ENCODE data around the gene PDZRN3. TPM values are rescaled to one million over a fixed set of nuclear protein-coding genes. Genes with fewer than 3 reads are reported as not detected.

Gene PDZRN3
- total RNA-seq, 1 donor from 2014 or later, result 75.9 TPM

- no peak for DNase-seq (ENCODE audit: extremely low spot score in 2 of 2)
- Histone ChIP-seq H3K4me1 (peaks cover 5% of the 10 kb centered on the region), H3K36me3 (no peaks in the 10 kb centered on the region), H3K9me3 (no peaks in the 10 kb centered on the region), H3K27me3 (no peaks in the 10 kb centered on the region), H3K27ac (peak overlapping the region; percentile 49), H3K4me3 (no peak overlapping the region)
- TF ChIP-seq POLR2AphosphoS5 (IDR thresholded peaks at IDR 0.05; ENCODE audit: insufficient read depth in 1 of 2, low read depth in 1 of 2) (no peak), POLR2A (IDR thresholded peaks at IDR 0.05) (no peak)
- TF ChIP-seq, protein P1, sequence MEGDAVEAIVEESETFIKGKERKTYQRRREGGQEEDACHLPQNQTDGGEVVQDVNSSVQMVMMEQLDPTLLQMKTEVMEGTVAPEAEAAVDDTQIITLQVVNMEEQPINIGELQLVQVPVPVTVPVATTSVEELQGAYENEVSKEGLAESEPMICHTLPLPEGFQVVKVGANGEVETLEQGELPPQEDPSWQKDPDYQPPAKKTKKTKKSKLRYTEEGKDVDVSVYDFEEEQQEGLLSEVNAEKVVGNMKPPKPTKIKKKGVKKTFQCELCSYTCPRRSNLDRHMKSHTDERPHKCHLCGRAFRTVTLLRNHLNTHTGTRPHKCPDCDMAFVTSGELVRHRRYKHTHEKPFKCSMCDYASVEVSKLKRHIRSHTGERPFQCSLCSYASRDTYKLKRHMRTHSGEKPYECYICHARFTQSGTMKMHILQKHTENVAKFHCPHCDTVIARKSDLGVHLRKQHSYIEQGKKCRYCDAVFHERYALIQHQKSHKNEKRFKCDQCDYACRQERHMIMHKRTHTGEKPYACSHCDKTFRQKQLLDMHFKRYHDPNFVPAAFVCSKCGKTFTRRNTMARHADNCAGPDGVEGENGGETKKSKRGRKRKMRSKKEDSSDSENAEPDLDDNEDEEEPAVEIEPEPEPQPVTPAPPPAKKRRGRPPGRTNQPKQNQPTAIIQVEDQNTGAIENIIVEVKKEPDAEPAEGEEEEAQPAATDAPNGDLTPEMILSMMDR (IDR thresholded peaks at IDR 0.05), result no peak
- intact Hi-C loops (cut with DNase I), result no loop called here
These were observed 33.5 kb upstream of the PDZRN3 start for GRCh38 chr3:73658227-73658626.

GRCh38 chr3:73657186-73657585 is 32.4 kb upstream of the PDZRN3 start:
- peaks cover 5% of the 10 kb centered on the region for H3K4me1 ChIP-seq
- no peak overlapping the region for H3K27ac ChIP-seq
- no peaks in the 10 kb centered on the region for H3K9me3 ChIP-seq
- H3K27me3 ChIP-seq, result no peaks in the 10 kb centered on the region
- no peak for DNase-seq (ENCODE audit: extremely low spot score in 2 of 2)
- no peaks in the 10 kb centered on the region for H3K36me3 ChIP-seq
- intact Hi-C loops (cut with DNase I), result no loop called here
- H3K4me3 ChIP-seq, result no peak overlapping the region
- TF ChIP-seq POLR2A (IDR thresholded peaks at IDR 0.05), result no peak
- TF ChIP-seq, protein P1 (IDR thresholded peaks at IDR 0.05), result no peak
- no peak for TF ChIP-seq POLR2AphosphoS5 (IDR thresholded peaks at IDR 0.05; ENCODE audit: insufficient read depth in 1 of 2, low read depth in 1 of 2)

- H3K27me3 ChIP-seq, result no peaks in the 10 kb centered on the region
- H3K36me3 ChIP-seq, result no peaks in the 10 kb centered on the region
- no peak for DNase-seq (ENCODE audit: extremely low spot score in 2 of 2)
- TF ChIP-seq POLR2A (IDR thresholded peaks at IDR 0.05) (no peak), POLR2AphosphoS5 (IDR thresholded peaks at IDR 0.05; ENCODE audit: insufficient read depth in 1 of 2, low read depth in 1 of 2) (no peak)
- TF ChIP-seq, protein P1 (IDR thresholded peaks at IDR 0.05), result no peak
- intact Hi-C loops (cut with DNase I), result no loop called here
- no peak overlapping the region for H3K27ac ChIP-seq
- peaks cover 5% of the 10 kb centered on the region for H3K4me1 ChIP-seq
- H3K9me3 ChIP-seq, result no peaks in the 10 kb centered on the region
- no peak overlapping the region for H3K4me3 ChIP-seq
These were observed 31.6 kb upstream of the PDZRN3 start for GRCh38 chr3:73656241-73656890.

DNA sequence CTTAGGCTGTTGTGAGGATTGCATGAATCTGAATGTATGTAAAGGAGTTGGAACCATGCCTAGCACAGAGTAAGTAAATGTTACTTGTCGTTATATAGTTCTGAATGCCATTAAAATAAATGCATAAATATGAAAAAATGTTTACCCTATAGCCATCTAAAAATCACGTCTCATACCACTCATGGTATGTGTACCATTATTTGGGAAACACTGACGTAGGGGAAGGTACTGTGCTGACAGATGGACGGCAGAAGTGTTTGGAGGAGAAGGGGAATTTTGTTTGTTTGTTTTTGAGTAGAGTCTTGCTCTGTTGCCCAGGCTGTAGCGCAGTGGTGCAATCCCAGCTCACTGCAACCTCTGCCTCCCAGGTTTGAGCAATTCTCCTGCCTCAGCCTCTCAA is 30.5 kb upstream of the PDZRN3 start:
- no peak overlapping the region for H3K4me3 ChIP-seq
- H3K36me3 ChIP-seq, result no peaks in the 10 kb centered on the region
- peaks cover 5% of the 10 kb centered on the region for H3K4me1 ChIP-seq
- H3K27ac ChIP-seq, result no peak overlapping the region
- H3K27me3 ChIP-seq, result no peaks in the 10 kb centered on the region
- TF ChIP-seq POLR2AphosphoS5 (IDR thresholded peaks at IDR 0.05; ENCODE audit: insufficient read depth in 1 of 2, low read depth in 1 of 2), result no peak
- DNase-seq (ENCODE audit: extremely low spot score in 2 of 2), result no peak
- intact Hi-C loops (cut with DNase I), result no loop called here
- no peaks in the 10 kb centered on the region for H3K9me3 ChIP-seq

- Histone ChIP-seq H3K9me3 (no peaks in the 10 kb centered on the region), H3K4me1 (peaks cover 5% of the 10 kb centered on the region), H3K4me3 (no peak overlapping the region), H3K27ac (no peak overlapping the region), H3K27me3 (no peaks in the 10 kb centered on the region), H3K36me3 (no peaks in the 10 kb centered on the region)
- DNase-seq (ENCODE audit: extremely low spot score in 2 of 2), result no peak
- intact Hi-C loops (cut with DNase I), result no loop called here
- TF ChIP-seq POLR2A (IDR thresholded peaks at IDR 0.05) (no peak), POLR2AphosphoS5 (IDR thresholded peaks at IDR 0.05; ENCODE audit: insufficient read depth in 1 of 2, low read depth in 1 of 2) (no peak)
- TF ChIP-seq, protein P1 (IDR thresholded peaks at IDR 0.05), result no peak
These were observed 29.1 kb upstream of the PDZRN3 start for GRCh38 chr3:73653877-73654276.
